Body of pancreas (tissue), 4 donors: Measurements from ENCODE around the gene PTDSS2. TPM values are rescaled to one million over a fixed set of nuclear protein-coding genes. Genes with fewer than 3 reads are reported as not detected.

ENCODE experiments used
- ATAC-seq: fragments of 150-250 bp; one replicate; pipeline ENCODE4 v1.9.1; 2016
- DNase-seq, 4 donors: peaks; one replicate each; pipeline ENCODE4 v3.0.0-alpha.2; 2019
- H3K27ac ChIP-seq, 4 donors: fragments of 200-600 bp; sonication (generic); 1 replicate in 3 of 4; 2 replicates in 1 of 4; pipeline versions ENCODE4 v1.5.1 to v1.6.1; 2016 to 2019; ENCODE audit warnings: mild to moderate bottlenecking in 1 of 4, mixed read lengths in 1 of 4, moderate library complexity in 1 of 4
- H3K27me3 ChIP-seq, 2 donors: fragments of 200-600 bp; sonication (generic); one replicate each; pipeline ENCODE4 v1.6.0; 2016; ENCODE audit warnings: mild to moderate bottlenecking in 1 of 2
- H3K36me3 ChIP-seq, 2 donors: fragments of 200-600 bp; sonication (generic); replicated peaks in 1 of 2; 2 replicates each; pipeline ENCODE4 v1.5.1; 2016; ENCODE audit warnings: low read depth in 2 of 2; ENCODE audit not compliant: insufficient read depth in 1 of 2
- H3K4me1 ChIP-seq: fragments of 200-600 bp; sonication (generic); one replicate; pipeline ENCODE4 v1.6.0; 2016
- H3K4me3 ChIP-seq, 2 donors: fragments of 200-600 bp; sonication (generic); 1 replicate in 1 of 2; 2 replicates in 1 of 2; pipeline ENCODE4 v1.5.1; 2016 to 2019
- H3K9me3 ChIP-seq, 3 donors: fragments of 200-600 bp; sonication (generic); 1 replicate in 2 of 3; 2 replicates in 1 of 3; pipeline ENCODE4 v1.5.1; 2016
- POLR2A ChIP-seq, 3 donors: fragments of 450-650 bp; IDR thresholded peaks; one replicate each; pipeline ENCODE4 v1.6.1; 2016; ENCODE audit warnings: antibody characterized with exemption in 3 of 3, mild to moderate bottlenecking in 2 of 3
- WGBS, 2 donors: methylation state at CpG; one replicate each; pipeline ENCODE4 v1.1.5; 2017; 5-methylcytosine and 5-hydroxymethylcytosine counted together
- intact Hi-C: fragments of 100-400 bp; cut with DNase I; formaldehyde crosslinking; loops from one replicate; pipeline ENCODE4 v1.15.1; 2023
- total RNA-seq, 2 donors: library from RNA; depleted of rRNA; stranded (reverse); fragments of >200 nt; gene quantifications; one replicate each; pipeline ENCODE4 v1.1.0, GENCODE V29; 2016
- TF ChIP-seq, protein P1 (sequence below), 7 experiments: fragments of 450-650 bp in 4 of 7; fragments of 200-600 bp in 3 of 7; sonication (generic) in 3 of 7; IDR thresholded peaks; one replicate each; pipeline ENCODE4 v1.5.1; 2016 to 2019; ENCODE audit warnings: antibody characterized with exemption in 7 of 7

PTDSS2 gene
- total RNA-seq, 2 donors from 2014 or later = 17.4 to 93.3 TPM

- Histone ChIP-seq H3K27ac (no peak overlapping the region), H3K27me3 (no peaks in the 10 kb centered on the region), H3K4me1 (peaks cover 3% of the 10 kb centered on the region), H3K9me3 (no peaks in the 10 kb centered on the region), H3K4me3 (no peak overlapping the region), H3K36me3 (no peaks in the 10 kb centered on the region)
- DNase-seq = no peak
- intact Hi-C loops = no loop called here
- 88 to 92% methylated on average over 48 of the region's 48 CpGs for WGBS, 2 donors
- no peak for ATAC-seq
- no peak for TF ChIP-seq POLR2A (IDR thresholded peaks at IDR 0.05)
- TF ChIP-seq, protein P1, sequence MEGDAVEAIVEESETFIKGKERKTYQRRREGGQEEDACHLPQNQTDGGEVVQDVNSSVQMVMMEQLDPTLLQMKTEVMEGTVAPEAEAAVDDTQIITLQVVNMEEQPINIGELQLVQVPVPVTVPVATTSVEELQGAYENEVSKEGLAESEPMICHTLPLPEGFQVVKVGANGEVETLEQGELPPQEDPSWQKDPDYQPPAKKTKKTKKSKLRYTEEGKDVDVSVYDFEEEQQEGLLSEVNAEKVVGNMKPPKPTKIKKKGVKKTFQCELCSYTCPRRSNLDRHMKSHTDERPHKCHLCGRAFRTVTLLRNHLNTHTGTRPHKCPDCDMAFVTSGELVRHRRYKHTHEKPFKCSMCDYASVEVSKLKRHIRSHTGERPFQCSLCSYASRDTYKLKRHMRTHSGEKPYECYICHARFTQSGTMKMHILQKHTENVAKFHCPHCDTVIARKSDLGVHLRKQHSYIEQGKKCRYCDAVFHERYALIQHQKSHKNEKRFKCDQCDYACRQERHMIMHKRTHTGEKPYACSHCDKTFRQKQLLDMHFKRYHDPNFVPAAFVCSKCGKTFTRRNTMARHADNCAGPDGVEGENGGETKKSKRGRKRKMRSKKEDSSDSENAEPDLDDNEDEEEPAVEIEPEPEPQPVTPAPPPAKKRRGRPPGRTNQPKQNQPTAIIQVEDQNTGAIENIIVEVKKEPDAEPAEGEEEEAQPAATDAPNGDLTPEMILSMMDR (IDR thresholded peaks at IDR 0.05) = no peak
Observed at GRCh38 chr11:474914-475506, 24.9 kb downstream of the PTDSS2 start.

- Histone ChIP-seq H3K27ac (no peak overlapping the region), H3K4me3 (no peak overlapping the region), H3K27me3 (no peaks in the 10 kb centered on the region), H3K4me1 (no peaks in the 10 kb centered on the region), H3K9me3 (no peaks in the 10 kb centered on the region), H3K36me3 (no peaks in the 10 kb centered on the region)
- no peak for TF ChIP-seq POLR2A (IDR thresholded peaks at IDR 0.05)
- TF ChIP-seq, protein P1 (IDR thresholded peaks at IDR 0.05) = no peak
- no peak for ATAC-seq
- DNase-seq = no peak
- intact Hi-C loops = no loop called here
- WGBS, 2 donors = 96 to 97% methylated on average over 8 to 9 of the region's 9 CpGs
Observed at GRCh38 chr11:475941-476340, 25.9 kb downstream of the PTDSS2 start.

GRCh38 chr11:476416-476815, 26.3 kb downstream of the PTDSS2 start:
- DNase-seq = no peak
- no peak for TF ChIP-seq POLR2A (IDR thresholded peaks at IDR 0.05)
- TF ChIP-seq, protein P1 (IDR thresholded peaks at IDR 0.05) = no peak
- no peak for ATAC-seq
- H3K4me3 ChIP-seq = no peak overlapping the region
- 91 to 95% methylated on average over 13 to 15 of the region's 15 CpGs for WGBS, 2 donors
- H3K4me1 ChIP-seq = no peaks in the 10 kb centered on the region
- H3K36me3 ChIP-seq = no peaks in the 10 kb centered on the region
- H3K27ac ChIP-seq = no peak overlapping the region
- H3K27me3 ChIP-seq = no peaks in the 10 kb centered on the region
- H3K9me3 ChIP-seq = no peaks in the 10 kb centered on the region
- intact Hi-C loops = no loop called here

DNA sequence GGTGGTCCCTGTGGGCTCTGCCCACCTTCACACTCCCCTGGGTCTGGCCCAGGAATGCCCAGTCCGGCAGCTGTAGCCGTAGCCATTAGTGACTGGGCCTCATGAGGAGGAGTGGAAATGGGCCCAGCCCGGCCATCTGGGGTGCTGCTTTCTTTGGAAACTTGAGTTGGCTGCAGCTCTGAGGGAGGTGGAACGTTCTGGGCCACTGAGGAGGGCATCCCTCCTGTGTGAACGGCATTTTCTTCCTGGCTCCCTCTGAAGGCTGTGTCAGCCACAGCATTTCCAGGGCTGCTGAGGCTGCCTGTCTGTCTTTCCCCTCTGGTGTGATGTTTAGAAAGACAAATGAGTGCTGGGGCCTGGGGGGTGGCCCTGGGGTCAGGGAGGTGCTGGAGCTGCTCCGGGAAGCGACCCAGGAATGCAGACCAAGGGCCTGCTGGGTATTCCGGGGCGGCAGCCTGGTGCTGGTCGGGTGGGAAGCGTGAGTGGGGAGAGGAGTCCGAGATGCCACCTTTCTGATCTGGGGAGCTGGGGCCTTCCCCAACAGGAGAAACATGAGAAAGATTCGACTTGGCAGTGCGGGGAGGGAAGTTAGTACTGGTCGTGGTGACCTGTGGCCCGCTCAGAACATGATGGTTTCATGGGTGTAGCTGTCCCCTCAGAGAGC, 27.1 kb downstream of the PTDSS2 start:
- no peak for DNase-seq
- 81 to 84% methylated on average over 11 to 15 of the region's 16 CpGs for WGBS, 2 donors
- Histone ChIP-seq H3K36me3 (no peaks in the 10 kb centered on the region), H3K27me3 (no peaks in the 10 kb centered on the region), H3K27ac (no peak overlapping the region), H3K4me1 (no peaks in the 10 kb centered on the region), H3K9me3 (no peaks in the 10 kb centered on the region), H3K4me3 (no peak overlapping the region)
- no peak for ATAC-seq
- TF ChIP-seq, protein P1 (IDR thresholded peaks at IDR 0.05) = no peak
- intact Hi-C loops = no loop called here

DNA sequence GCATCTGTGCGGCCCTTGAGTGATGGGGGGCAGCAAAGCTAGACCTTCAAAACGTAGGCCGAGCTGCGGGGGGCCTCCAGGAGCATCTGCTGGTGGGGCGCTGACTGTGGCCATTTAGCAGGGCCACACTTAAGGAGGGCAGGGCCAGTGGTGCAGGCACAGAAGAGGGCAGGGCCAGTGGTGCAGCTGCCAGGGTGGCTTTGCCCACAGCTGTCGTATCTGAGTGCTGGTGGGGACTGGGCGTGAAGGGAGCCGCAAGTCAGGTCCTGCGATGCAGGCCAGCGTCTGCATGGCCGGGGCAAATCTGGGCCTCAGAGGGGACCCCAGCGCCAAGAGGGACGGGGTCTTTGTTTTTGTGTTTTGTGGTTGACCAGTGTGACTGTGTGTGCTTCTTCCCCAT, 29.2 kb downstream of the PTDSS2 start:
- DNase-seq = no peak
- intact Hi-C loops = no loop called here

More for the DNA sequence above, 29.2 kb downstream of the PTDSS2 start:
- no peaks in the 10 kb centered on the region for H3K36me3 ChIP-seq
- H3K4me1 ChIP-seq = no peaks in the 10 kb centered on the region
- WGBS, 2 donors = 86 to 91% methylated on average over 13 of the region's 13 CpGs
- no peak overlapping the region for H3K4me3 ChIP-seq
- no peaks in the 10 kb centered on the region for H3K9me3 ChIP-seq
- no peak for ATAC-seq
- TF ChIP-seq, protein P1 (IDR thresholded peaks at IDR 0.05) = no peak
- TF ChIP-seq POLR2A (IDR thresholded peaks at IDR 0.05) = no peak
- H3K27ac ChIP-seq = no peak overlapping the region
- no peaks in the 10 kb centered on the region for H3K27me3 ChIP-seq
